H1 (cell line): ENCODE data around the gene FADS2. TPM values are rescaled to one million over a fixed set of nuclear protein-coding genes. Genes with fewer than 3 reads are reported as not detected.

Experiments
- CTCF ChIA-PET: fragments of 300-600 bp; sonication (Branson Sonifier 250); formaldehyde crosslinking; loops from one replicate; lab custom pipeline; 2021; ENCODE audit not compliant: partially characterized antibody; lab: Charles Lee
- POLR2A ChIA-PET: fragments of 300-600 bp; sonication (Branson Sonifier 250); formaldehyde crosslinking; loops from one replicate; lab custom pipeline; 2021; ENCODE audit warnings: inconsistent platforms; ENCODE audit not compliant: partially characterized antibody; lab: Charles Lee
- DNase-seq, 2 experiments: peaks; one replicate each; pipeline versions ENCODE4 v3.0.0 to v3.0.0-alpha.2; 2010 to 2022; ENCODE audit warnings: low spot score in 2 of 2, low read depth in 1 of 2, mixed read lengths in 1 of 2
- FAIRE-seq: peaks from 2 replicates; lab custom pipeline; 2011; peaks lifted over from hg19 to GRCh38; lab: Jason Lieb, UNC
- H2AFZ ChIP-seq: 2 replicates; pipeline ENCODE4 v1.8.1; 2012; ENCODE audit warnings: low read length, inconsistent platforms
- H2AK5ac ChIP-seq: 2 replicates; pipeline ENCODE4 v1.6.1; 2013; ENCODE audit warnings: low read depth, low read length
- H2BK120ac ChIP-seq: replicated peaks from 2 replicates; pipeline ENCODE3; 2013; ENCODE audit warnings: low read depth, low read length, inconsistent platforms
- H2BK12ac ChIP-seq: 2 replicates; pipeline ENCODE4 v1.6.1; 2013; ENCODE audit warnings: low read depth, low read length
- H2BK15ac ChIP-seq: 2 replicates; pipeline ENCODE4 v1.6.1; 2013; ENCODE audit warnings: low read length
- H2BK20ac ChIP-seq: 2 replicates; pipeline ENCODE4 v1.6.1; 2013; ENCODE audit warnings: low read length
- H2BK5ac ChIP-seq: 2 replicates; pipeline ENCODE4 v1.6.1; 2013; ENCODE audit warnings: low read depth, low read length
- H3K14ac ChIP-seq: 2 replicates; pipeline ENCODE4 v1.6.1; 2013; ENCODE audit warnings: inconsistent platforms; ENCODE audit not compliant: insufficient read length
- H3K18ac ChIP-seq: 2 replicates; pipeline ENCODE4 v1.6.1; 2013; ENCODE audit warnings: low read length; ENCODE audit errors: extremely low read depth
- H3K23ac ChIP-seq: 2 replicates; pipeline ENCODE4 v1.6.1; 2013; ENCODE audit warnings: inconsistent platforms; ENCODE audit not compliant: insufficient read length
- H3K23me2 ChIP-seq: 2 replicates; pipeline ENCODE4 v1.6.1; 2013; ENCODE audit warnings: low read depth, low read length
- H3K27ac ChIP-seq: 2 replicates; pipeline ENCODE4 v1.6.1; 2011; ENCODE audit warnings: low read depth, low read length, inconsistent platforms
- H3K27me3 ChIP-seq, 4 experiments: replicated peaks in 1 of 4; 1 replicate in 1 of 4; 2 replicates in 3 of 4; pipeline versions ENCODE4 v1.6.1 to v1.8.1; 2011 to 2013; ENCODE audit warnings: low read length in 3 of 4, mild to moderate bottlenecking in 3 of 4, inconsistent platforms in 2 of 4, mixed read lengths in 2 of 4, moderate library complexity in 1 of 4; ENCODE audit not compliant: control insufficient read depth in 3 of 4, insufficient read depth in 3 of 4; ENCODE audit errors: extremely low read depth in 1 of 4
- H3K36me3 ChIP-seq, 4 experiments: 2 replicates each; pipeline versions ENCODE4 v1.6.1 to v1.8.1; 2011 to 2013; ENCODE audit warnings: mild to moderate bottlenecking in 4 of 4, low read length in 3 of 4, moderate library complexity in 2 of 4, control low read depth in 1 of 4, inconsistent platforms in 1 of 4; ENCODE audit not compliant: insufficient read depth in 4 of 4, control insufficient read depth in 2 of 4
- H3K4ac ChIP-seq: replicated peaks from 2 replicates; pipeline ENCODE3; 2013; ENCODE audit warnings: low read length, low read depth, mixed read lengths, inconsistent platforms; ENCODE audit not compliant: insufficient read length
- H3K4me1 ChIP-seq, 4 experiments: replicated peaks in 1 of 4; 1 replicate in 1 of 4; 2 replicates in 3 of 4; pipeline versions ENCODE4 v1.6.1 to v1.8.1; 2011 to 2013; ENCODE audit warnings: low read length in 3 of 4, inconsistent platforms in 2 of 4, mixed read lengths in 1 of 4; ENCODE audit not compliant: insufficient read depth in 4 of 4, control insufficient read depth in 3 of 4
- H3K4me2 ChIP-seq, 2 experiments: 2 replicates each; pipeline versions ENCODE4 v1.6.1 to v1.8.1; 2011 to 2013; ENCODE audit warnings: low read depth in 2 of 2, low read length in 2 of 2, control low read depth in 1 of 2, inconsistent platforms in 1 of 2, mild to moderate bottlenecking in 1 of 2; ENCODE audit not compliant: insufficient read depth in 1 of 2
- H3K4me3 ChIP-seq, 4 experiments: fragments of 200-600, 300-600 bp in 1 of 4; sonication (generic), shearing (Covaris generic), sonication (Bioruptor Twin) in 1 of 4; 2 replicates each; pipeline versions ENCODE4 v1.5.1 to v1.8.1; 2011 to 2016; ENCODE audit warnings: low read length in 4 of 4, low read depth in 3 of 4, control low read depth in 2 of 4, inconsistent platforms in 2 of 4, mild to moderate bottlenecking in 2 of 4, mixed read lengths in 1 of 4, moderate library complexity in 1 of 4; ENCODE audit not compliant: insufficient read depth in 2 of 4; ENCODE audit errors: extremely low read depth in 1 of 4
- H3K56ac ChIP-seq: replicated peaks from 2 replicates; pipeline ENCODE3; 2013; ENCODE audit warnings: low read depth, mild to moderate bottlenecking, mixed read lengths, low read length, inconsistent platforms; ENCODE audit not compliant: insufficient read length
- H3K79me1 ChIP-seq: 2 replicates; pipeline ENCODE4 v1.6.1; 2013; ENCODE audit warnings: low read depth, low read length, control low read depth
- H3K79me2 ChIP-seq, 2 experiments: 2 replicates each; pipeline versions ENCODE4 v1.6.1 to v1.8.1; 2012 to 2013; ENCODE audit warnings: low read length in 2 of 2, mild to moderate bottlenecking in 2 of 2, inconsistent platforms in 1 of 2; ENCODE audit not compliant: insufficient read depth in 2 of 2, control insufficient read depth in 1 of 2
- H3K9ac ChIP-seq, 4 experiments: replicated peaks in 1 of 4; 1 replicate in 1 of 4; 2 replicates in 3 of 4; pipeline versions ENCODE4 v1.6.1 to v1.8.1; 2011 to 2013; ENCODE audit warnings: low read depth in 3 of 4, low read length in 3 of 4, control low read depth in 2 of 4, mild to moderate bottlenecking in 2 of 4, moderate library complexity in 2 of 4, inconsistent platforms in 1 of 4; ENCODE audit errors: extremely low read depth in 1 of 4
- H3K9me3 ChIP-seq, 2 experiments: 2 replicates each; pipeline versions ENCODE4 v1.6.1 to v1.8.1; 2012 to 2013; ENCODE audit warnings: mild to moderate bottlenecking in 2 of 2, moderate library complexity in 2 of 2, control low read depth in 1 of 2, inconsistent platforms in 1 of 2, low read depth in 1 of 2, low read length in 1 of 2, mixed read lengths in 1 of 2; ENCODE audit not compliant: insufficient read depth in 2 of 2
- H4K20me1 ChIP-seq, 2 experiments: replicated peaks in 1 of 2; 2 replicates each; pipeline versions ENCODE3 to v1.8.1; 2011 to 2013; ENCODE audit warnings: inconsistent platforms in 2 of 2, low read length in 2 of 2, mild to moderate bottlenecking in 1 of 2; ENCODE audit not compliant: insufficient read depth in 2 of 2, control insufficient read depth in 1 of 2
- H4K5ac ChIP-seq: 2 replicates; pipeline ENCODE4 v1.6.1; 2013; ENCODE audit warnings: low read length, low read depth, mixed read lengths, inconsistent platforms; ENCODE audit not compliant: insufficient read length
- H4K8ac ChIP-seq: 2 replicates; pipeline ENCODE4 v1.8.0; 2013; ENCODE audit warnings: mild to moderate bottlenecking, moderate library complexity, low read length, inconsistent platforms; ENCODE audit not compliant: insufficient read depth; ENCODE audit errors: extremely low read depth
- H4K91ac ChIP-seq: replicated peaks from 2 replicates; pipeline ENCODE3; 2013; ENCODE audit warnings: low read length, mixed read lengths, inconsistent platforms; ENCODE audit not compliant: insufficient read length
- ASH2L ChIP-seq: fragments of 200-600, 300-600 bp; sonication (generic); IDR thresholded peaks from one replicate; pipeline ENCODE4 v1.7.1; 2017; ENCODE audit warnings: low read length
- CBX8 ChIP-seq: fragments of 300-800, 300-1000 bp; sonication (generic); IDR thresholded peaks from 2 replicates; pipeline ENCODE4 v1.7.1; 2016; ENCODE audit warnings: low read depth, low read length, borderline replicate concordance
- HDAC2 ChIP-seq, 2 experiments: fragments of 300-600 bp in 1 of 2; sonication (generic) in 1 of 2; IDR thresholded peaks; 2 replicates each; pipeline ENCODE4 v1.6.1; 2011 to 2012; ENCODE audit warnings: low read depth in 2 of 2, low read length in 2 of 2, mild to moderate bottlenecking in 2 of 2, moderate library complexity in 2 of 2, borderline replicate concordance in 1 of 2, inconsistent platforms in 1 of 2
- KDM1A ChIP-seq: fragments of 200-600, 300-600 bp; sonication (generic); IDR thresholded peaks from 2 replicates; pipeline ENCODE4 v1.7.1; 2016; ENCODE audit warnings: mild to moderate bottlenecking, low read length, borderline replicate concordance
- SIX5 ChIP-seq: IDR thresholded peaks from 2 replicates; pipeline ENCODE4 v1.6.1; 2011; ENCODE audit warnings: mild to moderate bottlenecking, low read depth, low read length
- TAF1 ChIP-seq: IDR thresholded peaks from 2 replicates; pipeline ENCODE4 v1.6.1; 2011; ENCODE audit warnings: mild to moderate bottlenecking, low read depth, low read length
- TAF7 ChIP-seq: optimal IDR thresholded peaks from 2 replicates; pipeline ENCODE3; 2011; ENCODE audit warnings: low read depth, mild to moderate bottlenecking, inconsistent platforms, low read length, moderate library complexity, borderline replicate concordance
- WGBS, 2 experiments: shearing (Covaris generic) in 1 of 2; methylation state at CpG; one replicate each; pipeline versions ENCODE4 v1.1.6 to v1.1.7; 2013 to 2015; ENCODE audit warnings: low lambda C conversion rate in 2 of 2, mixed read lengths in 2 of 2, inconsistent platforms in 1 of 2, low coverage in 1 of 2, missing lambda C conversion rate in 1 of 2; ENCODE audit not compliant: insufficient replicate concordance in 2 of 2, insufficient coverage in 1 of 2, insufficient read length in 1 of 2; ENCODE audit errors: extremely low coverage in 1 of 2, missing lambda C conversion rate in 1 of 2; 5-methylcytosine and 5-hydroxymethylcytosine counted together
- polyA plus RNA-seq, 7 experiments: library from polyadenylated mRNA; depleted of rRNA in 3 of 7; stranded (reverse) in 5 of 7; unstranded in 2 of 7; fragments of >200 nt in 5 of 7; fragments of 200-250 nt in 2 of 7; gene quantifications; 1 replicate in 5 of 7; 2 replicates in 1 of 7; 4 replicates in 1 of 7; pipeline versions ENCODE4 v1.2.1 to v1.2.3, GENCODE V29; 2011 to 2013; ENCODE audit warnings: missing spikeins in 2 of 7, mixed read lengths in 2 of 7
- total RNA-seq: library from RNA; stranded (reverse); fragmentation: NEBNext Ultra II Directional; extraction: Animal tissue kit (Norgen Biotek cat#: 25700); gene quantifications from 2 replicates; pipeline ENCODE4 v1.2.1, GENCODE V29; 2021
- TF ChIP-seq, protein P1 (sequence below): IDR thresholded peaks from 2 replicates; pipeline ENCODE4 v1.6.1; 2012; ENCODE audit warnings: low read length, inconsistent platforms
- TF ChIP-seq, protein P2 (sequence below): IDR thresholded peaks from 2 replicates; pipeline ENCODE4 v1.6.1; 2012; ENCODE audit warnings: inconsistent platforms

The FADS2 gene
- total and polyA plus RNA-seq, 2 of the 8 experiments (the other 6 are each of a cell fraction or from before 2014, with no cell fraction given), result 499 to 701 TPM

DNA sequence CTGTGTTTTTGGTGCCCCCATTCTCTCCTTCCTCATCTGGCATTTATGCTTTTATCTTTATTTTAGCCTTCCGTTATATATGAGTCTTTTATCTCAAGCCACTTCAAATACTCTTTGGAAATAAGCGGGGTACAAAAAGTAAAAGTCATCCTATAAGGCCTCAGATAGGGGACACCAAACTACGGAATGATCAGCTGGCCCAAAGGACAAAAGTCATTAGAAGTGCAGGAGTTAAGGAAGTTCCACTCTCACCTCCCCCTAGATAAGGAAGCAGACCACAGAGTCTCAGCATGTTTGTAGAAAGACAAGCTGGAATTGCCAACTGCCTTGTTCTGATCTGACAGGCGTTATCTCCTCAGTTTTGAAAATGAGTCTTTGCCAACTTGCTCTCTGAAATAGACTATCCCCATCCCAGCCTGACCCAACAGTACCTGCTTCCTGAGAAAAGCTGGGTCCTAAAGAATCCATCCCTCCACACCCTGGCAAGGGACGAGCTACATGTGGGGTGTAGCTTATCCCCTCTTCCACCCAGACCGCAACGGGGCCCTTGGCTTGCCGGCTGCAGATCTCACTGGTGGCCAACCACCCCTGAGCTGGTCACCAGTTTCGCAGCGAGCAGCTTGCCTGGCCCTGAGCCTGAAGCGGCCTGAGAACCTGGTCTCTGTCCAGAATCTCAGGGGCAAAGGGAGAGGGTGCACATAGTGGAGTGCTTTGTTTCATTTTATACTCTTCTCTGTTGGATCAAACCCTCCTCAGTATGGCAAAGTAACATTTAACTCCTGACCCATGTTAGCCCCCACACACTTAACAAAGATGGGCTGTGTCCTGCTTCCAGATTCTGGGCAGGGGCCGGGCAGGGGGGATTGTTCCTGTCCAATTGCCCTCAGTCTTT is 13.8 kb downstream of the FADS2 start:
- POLR2A ChIA-PET, result interaction anchor here (1.0 to 3.0 kb wide), 5 partner anchors 12 to 50 kb away, joined by 3 to 16 read pairs (median 3); partner anchors contain the start of genes FADS2 and TMEM258
- TF ChIP-seq ASH2L, result no peak
- TF ChIP-seq KDM1A, result no peak
- TF ChIP-seq, protein P1, sequence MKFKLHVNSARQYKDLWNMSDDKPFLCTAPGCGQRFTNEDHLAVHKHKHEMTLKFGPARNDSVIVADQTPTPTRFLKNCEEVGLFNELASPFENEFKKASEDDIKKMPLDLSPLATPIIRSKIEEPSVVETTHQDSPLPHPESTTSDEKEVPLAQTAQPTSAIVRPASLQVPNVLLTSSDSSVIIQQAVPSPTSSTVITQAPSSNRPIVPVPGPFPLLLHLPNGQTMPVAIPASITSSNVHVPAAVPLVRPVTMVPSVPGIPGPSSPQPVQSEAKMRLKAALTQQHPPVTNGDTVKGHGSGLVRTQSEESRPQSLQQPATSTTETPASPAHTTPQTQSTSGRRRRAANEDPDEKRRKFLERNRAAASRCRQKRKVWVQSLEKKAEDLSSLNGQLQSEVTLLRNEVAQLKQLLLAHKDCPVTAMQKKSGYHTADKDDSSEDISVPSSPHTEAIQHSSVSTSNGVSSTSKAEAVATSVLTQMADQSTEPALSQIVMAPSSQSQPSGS, result no peak
- no peak for TF ChIP-seq SIX5
- TF ChIP-seq, protein P2, sequence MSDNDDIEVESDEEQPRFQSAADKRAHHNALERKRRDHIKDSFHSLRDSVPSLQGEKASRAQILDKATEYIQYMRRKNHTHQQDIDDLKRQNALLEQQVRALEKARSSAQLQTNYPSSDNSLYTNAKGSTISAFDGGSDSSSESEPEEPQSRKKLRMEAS, result no peak
- TF ChIP-seq CBX8, result no peak
- TF ChIP-seq TAF1, result no peak
- no peak for TF ChIP-seq HDAC2 (IDR thresholded peaks at IDR 0.05; ENCODE audit: borderline replicate concordance in 1 of 2, low read depth in 2 of 2, low read length in 2 of 2)
- TF ChIP-seq TAF7, result no peak

More for the DNA sequence above, 13.8 kb downstream of the FADS2 start:
- Histone ChIP-seq H3K4me2 (no peak overlapping the region), H4K8ac (no peak overlapping the region), H3K4ac (no peak overlapping the region), H2BK15ac (no peak overlapping the region), H3K23me2 (no peaks in the 10 kb centered on the region), H3K79me2 (peaks cover 0 to 11% of the 10 kb centered on the region in 2 experiments; a peak in 2 of 4 replicates), H4K91ac (no peak overlapping the region), H3K56ac (no peak overlapping the region), H3K27ac (no peak overlapping the region), H3K27me3 (no peaks in the 10 kb centered on the region; a peak in 1 of 7 replicates), H4K20me1 (peaks cover 10 to 24% of the 10 kb centered on the region in 2 experiments), H3K14ac (no peak overlapping the region), H3K9me3 (no peaks in the 10 kb centered on the region), H2BK120ac (no peak overlapping the region), H2BK12ac (no peak overlapping the region), H3K9ac (no peak overlapping the region), H2AFZ (no peak overlapping the region), H3K18ac (no peak overlapping the region), H3K4me3 (no peak overlapping the region), H2BK5ac (no peak overlapping the region), H3K4me1 (no peaks in the 10 kb centered on the region; a peak in 1 of 7 replicates), H4K5ac (no peak overlapping the region), H3K36me3 (peaks cover 32 to 93% (median 66%) of the 10 kb centered on the region in 4 experiments), H3K79me1 (peaks cover 7% of the 10 kb centered on the region; the same call in 1 of the 2 replicates), H3K23ac (no peak overlapping the region), H2AK5ac (no peak overlapping the region), H2BK20ac (no peak overlapping the region)
- 92% methylated on average over 12 of the region's 12 CpGs; no CpG with 5 or more reads in 1 of the 2 experiments for WGBS, 2 experiments
- no peak for FAIRE-seq
- no peak for DNase-seq
- CTCF ChIA-PET, result interaction anchor here (0.7 to 1.2 kb wide), 3 partner anchors 8 to 42 kb away, joined by 3 to 4 read pairs (median 3); no protein-coding TSS in a partner anchor
